Endothelial cell of umbilical vein (primary cell): ENCODE measurements around the gene STXBP5. TPM values are rescaled to one million over a fixed set of nuclear protein-coding genes. Genes with fewer than 3 reads are reported as not detected.

Experiments used
- BruUV-seq: library from RNA; stranded (reverse); fragments of 400-500 nt; replicated peaks from 2 replicates; lab custom pipeline; 2021; lab: Mats Ljungman, UMichigan
- CTCF ChIA-PET: fragments of 300-600, 350-600 bp; sonication (Branson Sonifier 250); formaldehyde crosslinking; loops from one replicate; lab custom pipeline; 2021; ENCODE audit warnings: antibody characterized with exemption, inconsistent platforms; lab: Charles Lee
- POLR2A ChIA-PET: fragments of 300-600, 350-600 bp; sonication (Branson Sonifier 250); formaldehyde crosslinking; loops from one replicate; lab custom pipeline; 2021; ENCODE audit warnings: antibody characterized with exemption, inconsistent platforms; lab: Charles Lee
- DNase-seq: peaks from one replicate; pipeline ENCODE4 v3.0.0-alpha.2; 2011; ENCODE audit warnings: low read depth, low spot score
- FAIRE-seq: peaks from 2 replicates; lab custom pipeline; 2011; peaks lifted over from hg19 to GRCh38; lab: Jason Lieb, UNC
- H2AFZ ChIP-seq: 2 replicates; pipeline ENCODE4 v1.6.0; 2012; ENCODE audit warnings: low read depth, low read length, control low read depth, inconsistent platforms
- H3K27ac ChIP-seq: 2 replicates; pipeline ENCODE4 v1.5.1; 2011; ENCODE audit warnings: low read depth, mild to moderate bottlenecking, control low read depth, low read length, moderate library complexity; ENCODE audit not compliant: insufficient read depth
- H3K27me3 ChIP-seq, 2 experiments: 2 replicates each; pipeline versions ENCODE4 v1.6.0 to v1.6.1; 2011; ENCODE audit warnings: low read length in 2 of 2, mixed read lengths in 1 of 2; ENCODE audit not compliant: control insufficient read depth in 2 of 2, insufficient read depth in 2 of 2
- H3K36me3 ChIP-seq, 2 experiments: 2 replicates in 1 of 2; 3 replicates in 1 of 2; pipeline ENCODE4 v1.5.1; 2011; ENCODE audit warnings: low read length in 2 of 2, mild to moderate bottlenecking in 1 of 2, moderate library complexity in 1 of 2; ENCODE audit not compliant: control insufficient read depth in 2 of 2, insufficient read depth in 2 of 2; ENCODE audit errors: extremely low read depth in 1 of 2
- H3K4me1 ChIP-seq: 3 replicates; pipeline ENCODE4 v1.5.1; 2011; ENCODE audit warnings: mild to moderate bottlenecking, low read length; ENCODE audit not compliant: control insufficient read depth, insufficient read depth; ENCODE audit errors: extremely low read depth
- H3K4me2 ChIP-seq: 2 replicates; pipeline ENCODE4 v1.6.1; 2011; ENCODE audit warnings: low read length, control low read depth, mixed read lengths; ENCODE audit not compliant: insufficient read depth
- H3K4me3 ChIP-seq, 3 experiments: fragments of 200-600 bp in 1 of 3; sonication (generic), shearing (Covaris generic) in 1 of 3; replicated peaks in 1 of 3; 2 replicates each; pipeline ENCODE4 v1.5.1; 2011 to 2016; ENCODE audit warnings: control low read depth in 3 of 3, low read length in 3 of 3, mild to moderate bottlenecking in 2 of 3, inconsistent platforms in 1 of 3, low read depth in 1 of 3, moderate library complexity in 1 of 3; ENCODE audit not compliant: insufficient read depth in 1 of 3
- H3K79me2 ChIP-seq: 2 replicates; pipeline ENCODE4 v1.6.0; 2012; ENCODE audit warnings: low read length, inconsistent platforms; ENCODE audit not compliant: control insufficient read depth, insufficient read depth
- H3K9ac ChIP-seq: replicated peaks from 2 replicates; pipeline ENCODE3; 2011; ENCODE audit warnings: low read length, control low read depth; ENCODE audit not compliant: insufficient read depth; ENCODE audit errors: extremely low read depth
- H3K9me1 ChIP-seq: replicated peaks from 3 replicates; pipeline ENCODE4 v1.6.0; 2011; ENCODE audit warnings: mild to moderate bottlenecking, low read length; ENCODE audit not compliant: control insufficient read depth, insufficient read depth; ENCODE audit errors: extremely low read depth
- H3K9me3 ChIP-seq: replicated peaks from 2 replicates; pipeline ENCODE4 v1.5.1; 2012; ENCODE audit warnings: low read length, inconsistent platforms; ENCODE audit not compliant: control insufficient read depth, insufficient read depth
- H4K20me1 ChIP-seq: replicated peaks from 2 replicates; pipeline ENCODE3; 2011; ENCODE audit warnings: mild to moderate bottlenecking, low read length; ENCODE audit not compliant: control insufficient read depth, insufficient read depth; ENCODE audit errors: extremely low read depth
- CTCF ChIP-seq, 2 donors: IDR thresholded peaks; 1 replicate in 1 of 2; 2 replicates in 1 of 2; pipeline ENCODE4 v1.5.1; 2011; ENCODE audit warnings: low read length in 2 of 2, mild to moderate bottlenecking in 2 of 2, moderate library complexity in 2 of 2, control low read depth in 1 of 2, inconsistent platforms in 1 of 2, low read depth in 1 of 2; ENCODE audit not compliant: insufficient read depth in 1 of 2; ENCODE audit errors: extremely low read depth in 1 of 2
- EZH2 ChIP-seq: IDR thresholded peaks from 2 replicates; pipeline ENCODE4 v1.6.1; 2012; ENCODE audit warnings: borderline replicate concordance, low read depth, mild to moderate bottlenecking, moderate library complexity, low read length, inconsistent platforms; ENCODE audit not compliant: severe bottlenecking
- FOS ChIP-seq: IDR thresholded peaks from 2 replicates; pipeline ENCODE4 v1.6.1; 2011; ENCODE audit warnings: mild to moderate bottlenecking, low read length, moderate library complexity, borderline replicate concordance; ENCODE audit not compliant: insufficient read depth
- GATA2 ChIP-seq: IDR thresholded peaks from 2 replicates; pipeline ENCODE4 v1.7.0; 2011; ENCODE audit warnings: low read depth, mild to moderate bottlenecking, moderate library complexity, mixed read lengths, low read length; ENCODE audit not compliant: insufficient read length, insufficient read depth
- JUN ChIP-seq: IDR thresholded peaks from 2 replicates; pipeline ENCODE4 v1.6.1; 2011; ENCODE audit warnings: borderline replicate concordance, low read depth; ENCODE audit not compliant: insufficient read length, insufficient read depth
- MAX ChIP-seq: IDR thresholded peaks from 2 replicates; pipeline ENCODE4 v1.6.1; 2011; ENCODE audit not compliant: insufficient read depth, insufficient read length
- MYC ChIP-seq: IDR thresholded peaks from one replicate; pipeline ENCODE4 v1.6.1; 2011; ENCODE audit warnings: mild to moderate bottlenecking, low read depth, low read length
- POLR2A ChIP-seq: IDR thresholded peaks from 2 replicates; pipeline ENCODE4 v1.6.1; 2012; ENCODE audit warnings: low read depth, mild to moderate bottlenecking, control low read depth, low read length
- POLR2AphosphoS5 ChIP-seq: IDR thresholded peaks from 2 replicates; pipeline ENCODE4 v1.6.1; 2012; ENCODE audit warnings: low read depth, mild to moderate bottlenecking, control low read depth, low read length, moderate library complexity; ENCODE audit not compliant: insufficient read depth
- dilution Hi-C: fragments of 300-500 bp; cut with MboI; formaldehyde crosslinking; loops from one replicate; pipeline ENCODE4 v1.15.0; 2019; ENCODE audit warnings: low sequenced_read_pairs; ENCODE audit not compliant: extremely low pct_ligation_motif_present
- intact Hi-C: fragments of 100-400 bp; cut with micrococcal nuclease; formaldehyde crosslinking; loops from one replicate; pipeline ENCODE4 v1.10.0; 2022
- polyA plus RNA-seq, 4 experiments: library from polyadenylated mRNA; depleted of rRNA in 3 of 4; stranded (reverse) in 3 of 4; unstranded in 1 of 4; fragments of >200 nt; gene quantifications; 2 replicates each; pipeline versions ENCODE4 v1.2.1 to v1.2.3, GENCODE V29; 2011 to 2012; ENCODE audit warnings: missing spikeins in 1 of 4
- total RNA-seq: library from RNA; stranded (reverse); gene quantifications from 2 replicates; pipeline ENCODE4 v1.2.3, GENCODE V29; 2021

Gene STXBP5
- total and polyA plus RNA-seq, 2 donors (not counting 3 experiments of a cell fraction or from before 2014, with no cell fraction given) = 7.1 to 21.8 TPM

GRCh38 chr6:147161974-147162495, 42.2 kb upstream of the STXBP5 start:
- Histone ChIP-seq H3K36me3 (no peaks in the 10 kb centered on the region), H3K4me1 (peaks cover 22% of the 10 kb centered on the region), H3K4me3 (no peak overlapping the region), H3K9me1 (no peaks in the 10 kb centered on the region), H3K27me3 (no peaks in the 10 kb centered on the region), H3K9ac (no peak overlapping the region), H4K20me1 (no peaks in the 10 kb centered on the region), H3K9me3 (no peaks in the 10 kb centered on the region), H3K27ac (peak overlapping the region; percentile 53), H2AFZ (no peak overlapping the region), H3K4me2 (peak overlapping the region; percentile 43), H3K79me2 (no peaks in the 10 kb centered on the region)
- peak; percentile 46 for FAIRE-seq
- ChIA-PET CTCF (no interaction called here), POLR2A (no interaction called here)
- dilution Hi-C loops = no loop called here
- DNase-seq = peak; percentile 80
- BruUV-seq = no TSS peak
- intact Hi-C loops = loop anchor here (1.0 to 5.0 kb wide), 2 partner anchors 248 to 305 kb away; no protein-coding TSS in a partner anchor
- no peak for TF ChIP-seq POLR2AphosphoS5
- TF ChIP-seq FOS = peak; percentile 87
- no peak for TF ChIP-seq POLR2A
- no peak for TF ChIP-seq EZH2
- TF ChIP-seq MYC = no peak
- TF ChIP-seq MAX = no peak
- TF ChIP-seq JUN = peak; percentile 92
- peak; percentile 37 for TF ChIP-seq GATA2
- no peak for TF ChIP-seq CTCF (IDR thresholded peaks at IDR 0.05; ENCODE audit: extremely low read depth in 1 of 2, insufficient read depth in 1 of 2, low read depth in 1 of 2, low read length in 2 of 2)
